Measurements from ENCODE around the gene KLK14. TPM values are rescaled to one million over a fixed set of nuclear protein-coding genes. Genes with fewer than 3 reads are reported as not detected.
A peak's percentile ranks its signal among the peaks of the same experiment; 100 is the strongest.

The KLK14 gene
- total and polyA plus RNA-seq, 2 of the 8 experiments (the other 6 are each of a cell fraction or from before 2014, with no cell fraction given) = 0.09 to 1.2 TPM

DNA sequence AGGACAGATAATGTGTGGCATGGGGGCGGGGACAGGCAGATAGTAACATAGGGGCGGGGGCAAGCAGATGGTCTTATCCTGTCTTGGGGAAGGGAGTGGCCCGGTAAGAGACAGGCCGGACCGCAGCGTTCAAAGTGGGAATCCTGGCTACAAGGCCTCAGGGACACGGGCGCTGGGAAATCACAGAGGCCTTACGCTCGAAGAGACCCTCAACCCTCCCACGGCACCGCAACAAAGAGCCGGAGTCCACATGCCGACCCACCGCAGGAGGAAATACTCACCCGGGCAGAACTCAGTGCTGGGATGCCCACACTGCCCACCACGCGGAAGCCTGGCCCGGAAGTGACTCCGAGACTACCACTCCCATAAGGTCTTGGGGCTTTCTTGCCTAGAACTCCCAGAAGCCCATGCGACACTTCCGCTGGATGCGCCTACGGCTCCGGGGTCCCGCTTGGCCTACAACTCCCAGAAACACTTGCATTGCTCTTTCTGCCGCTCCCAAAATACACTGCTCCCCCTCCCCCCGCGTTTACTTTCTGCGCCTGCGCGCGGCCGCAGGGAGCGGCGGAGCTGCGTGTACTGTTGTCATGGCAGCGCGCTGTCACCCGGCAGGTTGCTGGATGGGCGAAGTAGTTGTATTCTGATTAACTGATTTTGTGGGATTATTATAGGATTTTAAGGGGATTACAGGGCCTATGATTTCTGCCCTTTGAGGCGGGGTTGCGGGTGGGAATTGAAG is 25.5 kb upstream of the KLK14 start, which contains the start of gene CTU1:
CTU1 (minus strand) TSS at position 344 of the 739 bp plus-strand sequence. CDS start 3,840 bp downstream, outside the sequence.
- Histone ChIP-seq H2BK15ac (ENCODE audit: low read length) (no peak within 1 kb of the TSS), H3K56ac (replicated peaks; ENCODE audit: insufficient read length, low read depth, low read length) (no peak within 1 kb of the TSS), H2AK5ac (ENCODE audit: low read depth, low read length) (no peak within 1 kb of the TSS), H4K5ac (ENCODE audit: insufficient read length, low read depth, low read length) (no peak within 1 kb of the TSS), H3K36me3 (ENCODE audit: control insufficient read depth in 2 of 4, insufficient read depth in 4 of 4, low read length in 3 of 4) (peaks cover 0 to 7% (median 1%) of the 10 kb centered on the region in 4 experiments; a peak in 2 of 8 replicates), H3K4me3 (ENCODE audit: extremely low read depth in 1 of 4, insufficient read depth in 2 of 4, low read depth in 3 of 4, low read length in 4 of 4) (peak within 1 kb of the TSS; percentile 69 to 92 (median 81)), H3K4me1 (replicated peaks in 1 of 4; ENCODE audit: control insufficient read depth in 3 of 4, insufficient read depth in 4 of 4, low read length in 3 of 4) (peaks cover 0 to 6% (median 0%) of the 10 kb centered on the region in 4 experiments; a peak in 3 of 7 replicates), H3K27ac (ENCODE audit: low read depth, low read length) (no peak within 1 kb of the TSS), H4K8ac (ENCODE audit: extremely low read depth, insufficient read depth, low read length) (peak within 1 kb of the TSS; percentile 60; the same call in 1 of the 2 replicates), H3K23me2 (ENCODE audit: low read depth, low read length) (peaks cover 11% of the 10 kb centered on the region), H4K20me1 (replicated peaks in 1 of 2; ENCODE audit: control insufficient read depth in 1 of 2, insufficient read depth in 2 of 2, low read length in 2 of 2) (peaks cover 2 to 6% of the 10 kb centered on the region in 2 experiments), H3K9ac (replicated peaks in 1 of 4; ENCODE audit: extremely low read depth in 1 of 4, low read depth in 3 of 4, low read length in 3 of 4) (peak within 1 kb of the TSS in 3 of 4 experiments; percentile 15 to 59 (median 28); a peak in 5 of 7 replicates), H4K91ac (replicated peaks; ENCODE audit: insufficient read length, low read length) (no peak within 1 kb of the TSS), H2BK120ac (replicated peaks; ENCODE audit: low read depth, low read length) (no peak within 1 kb of the TSS), H2AFZ (ENCODE audit: low read length) (no peak within 1 kb of the TSS; the same call in 1 of the 2 replicates), H3K27me3 (replicated peaks in 1 of 4; ENCODE audit: control insufficient read depth in 3 of 4, extremely low read depth in 1 of 4, insufficient read depth in 3 of 4, low read length in 3 of 4) (peaks cover 0 to 13% (median 0%) of the 10 kb centered on the region in 4 experiments; a peak in 3 of 7 replicates), H3K79me2 (ENCODE audit: control insufficient read depth in 1 of 2, insufficient read depth in 2 of 2, low read length in 2 of 2) (no peaks in the 10 kb centered on the region), H3K18ac (ENCODE audit: extremely low read depth, low read length) (no peak within 1 kb of the TSS), H3K9me3 (ENCODE audit: insufficient read depth in 2 of 2, low read depth in 1 of 2, low read length in 1 of 2) (no peaks in the 10 kb centered on the region), H2BK20ac (ENCODE audit: low read length) (no peak within 1 kb of the TSS), H2BK5ac (ENCODE audit: low read depth, low read length) (no peak within 1 kb of the TSS), H3K4ac (replicated peaks; ENCODE audit: insufficient read length, low read depth, low read length) (no peak within 1 kb of the TSS), H3K4me2 (ENCODE audit: insufficient read depth in 1 of 2, low read depth in 2 of 2, low read length in 2 of 2) (peak within 1 kb of the TSS; percentile 88 to 89), H3K14ac (ENCODE audit: insufficient read length) (no peak within 1 kb of the TSS), H3K79me1 (ENCODE audit: low read depth, low read length) (peaks cover 4% of the 10 kb centered on the region), H2BK12ac (ENCODE audit: low read depth, low read length) (no peak within 1 kb of the TSS), H3K23ac (ENCODE audit: insufficient read length) (no peak within 1 kb of the TSS)
- DNase-seq (ENCODE audit: low read depth in 1 of 2, low spot score in 2 of 2) (peak; percentile 94 to 98), FAIRE-seq (peak; percentile 97)
- POLR2A ChIA-PET (ENCODE audit: partially characterized antibody) = interaction anchor here (0.7 to 0.8 kb wide), 2 partner anchors 12 to 312 kb away, joined by 3 read pairs; no protein-coding TSS in a partner anchor
- 1% methylated on average over 38 of the region's 43 CpGs; no CpG with 5 or more reads in 1 of the 2 experiments for WGBS, 2 experiments (ENCODE audit: extremely low coverage in 1 of 2, insufficient coverage in 1 of 2, insufficient read length in 1 of 2, insufficient replicate concordance in 2 of 2, low coverage in 1 of 2, low lambda C conversion rate in 2 of 2, missing lambda C conversion rate in 1 of 2)
- CTCF ChIA-PET (ENCODE audit: partially characterized antibody) = interaction anchor here (1.0 kb wide), 1 partner anchor 12 kb away, joined by 3 read pairs; no protein-coding TSS in a partner anchor
- TF ChIP-seq SAP30 (IDR thresholded peaks at IDR 0.05; ENCODE audit: insufficient read depth, insufficient replicate concordance, low read length) (no peak), YY1 (IDR thresholded peaks at IDR 0.05; ENCODE audit: low read depth, low read length) (0 out of 2 replicates have a peak, but pooled peaks have one; percentile 37), EP300 (IDR thresholded peaks at IDR 0.05; ENCODE audit: borderline replicate concordance in 1 of 2, low read depth in 2 of 2, low read length in 2 of 2) (no peak), TAF1 (IDR thresholded peaks at IDR 0.05; ENCODE audit: low read depth, low read length) (peak; percentile 47), SIX5 (IDR thresholded peaks at IDR 0.05; ENCODE audit: low read depth, low read length) (peak; percentile 97), POLR2A (IDR thresholded peaks at IDR 0.05; ENCODE audit: control extremely low read depth in 1 of 2, low read depth in 2 of 2, low read length in 2 of 2) (peak in 1 of 2 experiments; percentile 69; a peak in 1 of 3 replicates), KDM1A (IDR thresholded peaks at IDR 0.05; ENCODE audit: borderline replicate concordance, low read length) (no peak), BRCA1 (IDR thresholded peaks at IDR 0.05; ENCODE audit: low read depth, low read length) (no peak)
- TF ChIP-seq, protein P1, sequence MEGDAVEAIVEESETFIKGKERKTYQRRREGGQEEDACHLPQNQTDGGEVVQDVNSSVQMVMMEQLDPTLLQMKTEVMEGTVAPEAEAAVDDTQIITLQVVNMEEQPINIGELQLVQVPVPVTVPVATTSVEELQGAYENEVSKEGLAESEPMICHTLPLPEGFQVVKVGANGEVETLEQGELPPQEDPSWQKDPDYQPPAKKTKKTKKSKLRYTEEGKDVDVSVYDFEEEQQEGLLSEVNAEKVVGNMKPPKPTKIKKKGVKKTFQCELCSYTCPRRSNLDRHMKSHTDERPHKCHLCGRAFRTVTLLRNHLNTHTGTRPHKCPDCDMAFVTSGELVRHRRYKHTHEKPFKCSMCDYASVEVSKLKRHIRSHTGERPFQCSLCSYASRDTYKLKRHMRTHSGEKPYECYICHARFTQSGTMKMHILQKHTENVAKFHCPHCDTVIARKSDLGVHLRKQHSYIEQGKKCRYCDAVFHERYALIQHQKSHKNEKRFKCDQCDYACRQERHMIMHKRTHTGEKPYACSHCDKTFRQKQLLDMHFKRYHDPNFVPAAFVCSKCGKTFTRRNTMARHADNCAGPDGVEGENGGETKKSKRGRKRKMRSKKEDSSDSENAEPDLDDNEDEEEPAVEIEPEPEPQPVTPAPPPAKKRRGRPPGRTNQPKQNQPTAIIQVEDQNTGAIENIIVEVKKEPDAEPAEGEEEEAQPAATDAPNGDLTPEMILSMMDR (IDR thresholded peaks at IDR 0.05; ENCODE audit: control extremely low read depth in 1 of 3, insufficient read depth in 1 of 3, low read depth in 1 of 3, low read length in 3 of 3) = no peak
